Neural crest cell (in vitro differentiated cells): ENCODE measurements around the gene DGKZ. TPM values are rescaled to one million over a fixed set of nuclear protein-coding genes. Genes with fewer than 3 reads are reported as not detected.
A peak's percentile ranks its signal among the peaks of the same experiment; 100 is the strongest.

Experiments used
- DNase-seq: peaks from one replicate; pipeline ENCODE4 v3.0.0; 2021; ENCODE audit warnings: low read depth, mixed read lengths, low spot score
- H3K27ac Mint-ChIP-seq: one replicate; pipeline ENCODE4 v1.8.0; 2021; ENCODE audit warnings: mild to moderate bottlenecking, mixed read lengths; ENCODE audit not compliant: unreplicated experiment
- H3K27me3 Mint-ChIP-seq: 2 replicates; pipeline ENCODE4 v1.8.0; 2021; ENCODE audit warnings: low read depth, mild to moderate bottlenecking, mixed read lengths
- H3K36me3 Mint-ChIP-seq: 2 replicates; pipeline ENCODE4 v1.8.0; 2021; ENCODE audit warnings: low read depth, mild to moderate bottlenecking, mixed read lengths
- H3K4me1 Mint-ChIP-seq: 2 replicates; pipeline ENCODE4 v1.8.0; 2021; ENCODE audit warnings: mixed read lengths
- H3K4me3 Mint-ChIP-seq: one replicate; pipeline ENCODE4 v1.8.0; 2021; ENCODE audit warnings: mild to moderate bottlenecking, mixed read lengths
- H3K9me3 Mint-ChIP-seq: 2 replicates; pipeline ENCODE4 v1.8.0; 2021; ENCODE audit warnings: mixed read lengths
- microRNA-seq: library from miRNA; unstranded; fragments of <30 nt; microRNA quantifications from one replicate; pipeline ENCODE4, GENCODE V29; 2020
- total RNA-seq: library from RNA; stranded (reverse); gene quantifications from 2 replicates; pipeline ENCODE4 v1.2.1, GENCODE V29; 2021
- TF ChIP-seq, protein P1 (sequence below): fragments of 200-600 bp; sonication (generic); conservative IDR thresholded peaks from 2 replicates; pipeline ENCODE4 v1.5.0; 2021; ENCODE audit warnings: antibody characterized with exemption, mild to moderate bottlenecking

The DGKZ gene
- total RNA-seq, 1 donor from 2014 or later: 60.1 TPM

DNA sequence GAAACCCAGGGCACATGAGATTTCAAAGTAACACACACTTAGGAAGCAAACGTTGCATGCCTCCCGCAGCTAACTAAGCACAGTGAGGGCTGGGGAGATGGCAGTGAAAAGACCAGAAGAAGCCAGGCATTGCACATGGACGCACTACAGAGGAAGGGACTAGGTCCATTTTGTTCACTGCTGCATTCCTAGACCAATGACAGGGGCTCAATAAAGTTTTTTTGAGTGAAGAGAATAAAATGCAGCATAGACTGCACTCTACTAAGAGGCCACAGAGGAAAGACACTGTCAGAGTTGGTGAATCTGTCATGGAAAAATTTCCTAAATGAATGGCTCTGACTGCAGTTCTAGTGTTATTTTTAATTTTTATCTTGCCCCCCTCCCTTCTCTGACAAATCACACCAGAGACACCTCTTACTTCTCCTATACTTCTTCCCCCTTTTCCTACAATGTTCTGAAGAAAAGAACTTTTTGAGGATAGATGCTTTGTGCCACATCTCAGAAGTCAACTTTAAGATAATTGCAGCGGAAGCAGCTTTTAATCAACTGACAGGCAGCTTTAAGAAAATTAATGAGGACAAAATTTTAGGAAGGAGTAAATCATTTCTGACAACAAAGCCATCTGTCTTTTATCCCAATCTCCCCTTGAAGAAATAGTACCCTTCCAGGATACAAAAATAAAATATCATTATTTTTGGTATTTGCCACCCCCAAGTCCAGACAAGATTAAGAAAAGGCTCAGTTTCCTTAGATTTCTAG, 79.1 kb downstream of the DGKZ start:
- Mint-ChIP-seq H3K27ac (peak overlapping the region; percentile 83), H3K36me3 (peaks cover 13% of the 10 kb centered on the region), H3K4me3 (no peak overlapping the region), H3K27me3 (no peaks in the 10 kb centered on the region), H3K9me3 (no peaks in the 10 kb centered on the region), H3K4me1 (peaks cover 5% of the 10 kb centered on the region)
- TF ChIP-seq, protein P1, sequence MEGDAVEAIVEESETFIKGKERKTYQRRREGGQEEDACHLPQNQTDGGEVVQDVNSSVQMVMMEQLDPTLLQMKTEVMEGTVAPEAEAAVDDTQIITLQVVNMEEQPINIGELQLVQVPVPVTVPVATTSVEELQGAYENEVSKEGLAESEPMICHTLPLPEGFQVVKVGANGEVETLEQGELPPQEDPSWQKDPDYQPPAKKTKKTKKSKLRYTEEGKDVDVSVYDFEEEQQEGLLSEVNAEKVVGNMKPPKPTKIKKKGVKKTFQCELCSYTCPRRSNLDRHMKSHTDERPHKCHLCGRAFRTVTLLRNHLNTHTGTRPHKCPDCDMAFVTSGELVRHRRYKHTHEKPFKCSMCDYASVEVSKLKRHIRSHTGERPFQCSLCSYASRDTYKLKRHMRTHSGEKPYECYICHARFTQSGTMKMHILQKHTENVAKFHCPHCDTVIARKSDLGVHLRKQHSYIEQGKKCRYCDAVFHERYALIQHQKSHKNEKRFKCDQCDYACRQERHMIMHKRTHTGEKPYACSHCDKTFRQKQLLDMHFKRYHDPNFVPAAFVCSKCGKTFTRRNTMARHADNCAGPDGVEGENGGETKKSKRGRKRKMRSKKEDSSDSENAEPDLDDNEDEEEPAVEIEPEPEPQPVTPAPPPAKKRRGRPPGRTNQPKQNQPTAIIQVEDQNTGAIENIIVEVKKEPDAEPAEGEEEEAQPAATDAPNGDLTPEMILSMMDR: no peak
- DNase-seq: no peak

DNA sequence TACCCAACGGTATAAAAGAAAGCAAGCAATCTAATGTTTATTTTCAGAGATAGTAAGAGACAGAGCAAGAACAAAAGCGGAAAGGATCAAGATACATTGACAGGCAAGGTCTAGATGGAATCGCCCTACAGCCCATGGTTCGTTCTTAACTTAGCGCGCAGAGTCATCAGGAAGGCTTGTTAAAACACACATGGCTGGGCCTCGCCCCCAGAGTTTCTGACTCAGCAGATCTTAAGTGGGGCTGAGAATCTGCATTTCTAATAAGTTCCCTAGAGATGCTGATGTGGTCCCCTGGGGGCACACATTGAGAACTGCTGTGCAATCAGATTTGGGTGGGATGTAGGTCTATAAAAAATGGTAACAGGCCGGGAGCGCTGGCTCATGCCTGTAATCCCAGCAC, 80.1 kb downstream of the DGKZ start:
- TF ChIP-seq, protein P1: no peak
- no peak for DNase-seq
- peaks cover 12% of the 10 kb centered on the region for H3K36me3 Mint-ChIP-seq
- H3K9me3 Mint-ChIP-seq: no peaks in the 10 kb centered on the region
- no peak overlapping the region for H3K4me3 Mint-ChIP-seq
- H3K27ac Mint-ChIP-seq: no peak overlapping the region
- no peaks in the 10 kb centered on the region for H3K27me3 Mint-ChIP-seq
- peaks cover 5% of the 10 kb centered on the region for H3K4me1 Mint-ChIP-seq

DNA sequence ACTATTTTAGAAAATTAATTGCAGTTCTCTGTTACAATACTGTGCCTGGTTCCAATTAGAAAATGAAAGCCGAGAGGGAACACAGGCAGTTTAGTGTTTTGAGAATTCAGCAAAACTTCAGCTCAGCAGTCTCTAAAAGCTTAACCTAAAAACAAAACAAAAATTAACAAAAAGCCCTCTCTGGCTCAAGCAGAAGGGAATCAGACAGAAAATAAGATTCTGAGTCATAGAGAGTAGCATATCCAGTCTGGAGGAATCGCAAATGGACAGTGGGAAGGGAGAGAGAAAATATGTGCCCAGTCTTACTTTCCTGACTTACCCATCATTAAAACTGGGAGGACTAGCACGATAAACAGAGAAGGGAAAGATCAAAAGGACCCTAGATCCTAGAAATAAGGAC, 82.5 kb downstream of the DGKZ start:
- H3K36me3 Mint-ChIP-seq: peaks cover 13% of the 10 kb centered on the region
- DNase-seq: no peak
- no peaks in the 10 kb centered on the region for H3K27me3 Mint-ChIP-seq
- no peaks in the 10 kb centered on the region for H3K9me3 Mint-ChIP-seq
- TF ChIP-seq, protein P1: no peak
- H3K4me1 Mint-ChIP-seq: no peaks in the 10 kb centered on the region
- no peak overlapping the region for H3K27ac Mint-ChIP-seq
- H3K4me3 Mint-ChIP-seq: no peak overlapping the region

Small RNA genes lying within 50 kb of the gene (microRNA-seq; reads per million reads assigned to microRNA genes)
- gene MIR4688: not detected

Other genes starting within 250 kb of the DGKZ start
- gene PHF21A, start 226.0 kb upstream of the DGKZ start, total RNA-seq: 56.5 and 57.7 TPM in 2 replicates
- gene CREB3L1, start 69.8 kb upstream of the DGKZ start, total RNA-seq: 0.71 and 0.75 TPM in 2 replicates
- gene MDK, start 34.2 kb downstream of the DGKZ start, total RNA-seq: 781 and 821 TPM in 2 replicates
- gene CHRM4, start 44.3 kb downstream of the DGKZ start, total RNA-seq: 0.37 and 0.39 TPM in 2 replicates
- 42.6 and 45.8 TPM in 2 replicates for gene AMBRA1, start 246.6 kb downstream of the DGKZ start, total RNA-seq